Suprapubic skin (tissue), 3 donors: ENCODE data around the gene ARHGAP18.

ENCODE experiments used
- CTCF ChIP-seq, 2 donors: fragments of 200-600 bp in 1 of 2; fragments of 450-650 bp in 1 of 2; sonication (generic) in 1 of 2; IDR thresholded peaks; one replicate each; pipeline ENCODE4 v1.5.1; 2016 to 2019; ENCODE audit warnings: antibody characterized with exemption in 2 of 2, mild to moderate bottlenecking in 1 of 2, moderate library complexity in 1 of 2
- EP300 ChIP-seq: sonication (generic); formaldehyde crosslinking; IDR thresholded peaks from one replicate; pipeline ENCODE4 v1.6.1; 2017; ENCODE audit warnings: antibody characterized with exemption

- TF ChIP-seq CTCF (IDR thresholded peaks at IDR 0.05) (peak in 1 of 2 donors; percentile 12), EP300 (no peak)
Measured at GRCh38 chr6:129748212-129748900, 38.4 kb upstream of the ARHGAP18 start.
